ENCODE data around the gene HSDL2. TPM values are rescaled to one million over a fixed set of nuclear protein-coding genes. Genes with fewer than 3 reads are reported as not detected.
"Not testable (repeated sequence)": the region's sequence is repeated elsewhere in the genome, so short reads cannot be mapped to it uniquely, and the experiment has no call there.

Gene HSDL2
- total RNA-seq, 1 donor from 2014 or later = 20.2 TPM

DNA sequence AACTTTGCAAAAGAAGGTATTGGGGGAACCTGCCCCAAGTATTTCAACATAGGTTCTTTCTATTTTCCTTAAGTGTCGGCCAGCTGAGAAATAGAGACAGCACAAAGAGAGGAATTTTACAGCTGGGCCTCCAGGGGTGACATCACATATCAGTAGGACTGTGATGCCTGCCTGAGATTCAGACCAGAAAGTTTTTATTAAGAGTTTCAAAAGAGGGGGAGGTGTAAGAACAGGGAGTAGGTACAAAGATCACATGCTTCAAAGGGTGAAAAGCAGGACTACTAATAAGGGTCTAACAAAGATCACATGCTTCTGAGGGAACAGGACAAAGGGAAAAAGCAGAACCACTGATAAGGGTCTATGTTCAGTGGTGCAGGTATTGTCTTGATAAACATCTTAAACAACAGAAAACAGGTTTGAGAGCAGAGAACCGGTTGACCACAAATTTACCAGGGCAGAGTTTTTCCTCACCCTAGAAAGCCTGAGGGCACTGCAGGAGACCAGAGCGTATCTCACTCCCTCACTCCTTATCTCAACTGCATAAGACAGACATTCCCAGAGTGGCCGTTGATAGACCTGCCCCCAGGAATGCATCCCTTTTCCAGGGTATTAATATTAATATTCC lies 12.1 kb downstream of the HSDL2 start:
- intact Hi-C loops (cut with micrococcal nuclease) = not testable (repeated sequence)

DNA sequence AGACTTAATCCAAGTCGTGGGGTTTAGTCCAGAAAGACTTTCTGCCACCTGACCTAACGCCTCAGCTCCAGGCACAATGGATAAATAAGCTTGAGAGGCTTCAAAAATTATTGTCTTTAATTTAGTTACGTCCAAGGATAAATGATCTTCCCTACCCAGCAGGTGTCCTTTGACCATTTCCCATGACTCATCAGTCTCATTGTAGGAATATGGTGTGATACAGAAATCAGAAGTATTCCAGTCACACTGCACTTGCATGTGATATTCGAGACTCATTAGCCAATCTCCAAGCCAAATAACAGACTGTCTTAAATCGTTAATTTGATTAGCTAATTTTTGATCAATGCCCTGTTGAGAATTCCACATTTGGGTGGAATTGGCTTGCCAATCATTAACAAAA lies 13.2 kb downstream of the HSDL2 start:
- intact Hi-C loops (cut with micrococcal nuclease) = not testable (repeated sequence)

DNA sequence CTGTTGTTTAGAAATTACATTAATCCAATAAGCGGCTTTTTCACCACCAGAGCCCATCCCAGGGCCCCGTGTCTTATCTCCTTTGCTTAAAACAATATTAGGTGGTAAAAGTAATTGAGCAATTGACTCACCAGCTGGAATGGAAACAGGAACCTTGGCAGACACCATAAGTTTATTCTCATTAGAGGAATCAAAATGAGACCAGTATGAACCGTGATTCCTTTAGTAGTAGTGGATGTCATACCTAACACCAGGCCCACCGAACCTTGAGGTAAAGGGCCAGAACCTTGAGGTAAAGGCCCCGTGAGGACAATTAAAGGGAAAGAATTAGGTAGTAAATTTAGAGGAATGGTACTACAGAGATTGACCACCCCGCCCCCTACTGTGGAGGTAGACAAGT lies 16.5 kb downstream of the HSDL2 start:
- intact Hi-C loops (cut with micrococcal nuclease) = no loop called here

DNA sequence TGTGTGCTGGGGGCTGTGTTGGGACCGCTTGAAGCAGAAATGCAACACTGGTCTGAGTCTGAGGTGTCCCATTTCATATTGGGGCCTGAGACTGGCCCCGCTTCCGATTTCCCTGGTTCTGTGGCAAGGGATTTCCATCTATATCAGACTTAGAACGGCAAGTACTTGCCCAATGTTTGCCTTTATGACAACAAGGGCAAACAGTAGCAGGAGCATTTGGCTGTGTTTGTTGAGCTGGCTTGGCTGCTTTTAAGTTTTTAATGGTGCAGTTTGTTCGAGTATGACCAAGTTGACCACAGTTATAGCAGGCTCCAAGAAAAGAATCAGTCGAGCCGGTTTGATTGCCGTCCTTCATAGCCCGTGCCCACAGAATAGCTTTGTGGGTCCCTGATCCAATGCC lies 17.0 kb downstream of the HSDL2 start:
- intact Hi-C loops (cut with micrococcal nuclease) = no loop called here

DNA sequence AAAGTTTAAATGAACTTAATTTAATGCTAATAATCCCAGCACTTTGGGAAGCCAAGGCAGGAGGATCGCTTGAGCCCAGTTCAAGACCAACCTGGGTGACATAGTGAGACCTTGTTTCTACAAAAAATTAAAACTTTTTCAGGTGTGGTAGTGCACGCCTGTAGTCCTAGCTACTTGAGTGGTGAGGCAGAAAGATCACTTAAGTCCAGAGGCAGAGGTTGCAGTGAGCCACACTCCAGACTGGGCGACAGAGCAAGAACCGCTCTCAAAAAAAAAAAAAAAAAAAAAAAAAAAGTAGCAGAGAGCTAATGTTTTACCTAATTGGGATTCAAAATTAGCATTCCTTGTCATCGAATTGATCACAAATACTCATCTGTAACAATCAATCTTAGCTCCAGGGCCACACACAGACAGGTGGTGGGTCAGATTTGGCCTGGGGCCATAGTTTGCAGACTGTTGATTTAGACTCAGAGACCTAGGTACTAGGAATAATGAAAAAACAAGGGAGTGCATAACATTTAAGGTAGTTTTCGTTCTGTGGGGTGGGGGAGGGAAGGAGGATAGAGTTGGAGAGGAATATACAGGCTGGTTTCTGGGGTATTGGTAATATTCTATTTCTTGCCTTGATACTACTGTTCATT lies 21.4 kb downstream of the HSDL2 start:
- intact Hi-C loops (cut with micrococcal nuclease) = no loop called here

DNA sequence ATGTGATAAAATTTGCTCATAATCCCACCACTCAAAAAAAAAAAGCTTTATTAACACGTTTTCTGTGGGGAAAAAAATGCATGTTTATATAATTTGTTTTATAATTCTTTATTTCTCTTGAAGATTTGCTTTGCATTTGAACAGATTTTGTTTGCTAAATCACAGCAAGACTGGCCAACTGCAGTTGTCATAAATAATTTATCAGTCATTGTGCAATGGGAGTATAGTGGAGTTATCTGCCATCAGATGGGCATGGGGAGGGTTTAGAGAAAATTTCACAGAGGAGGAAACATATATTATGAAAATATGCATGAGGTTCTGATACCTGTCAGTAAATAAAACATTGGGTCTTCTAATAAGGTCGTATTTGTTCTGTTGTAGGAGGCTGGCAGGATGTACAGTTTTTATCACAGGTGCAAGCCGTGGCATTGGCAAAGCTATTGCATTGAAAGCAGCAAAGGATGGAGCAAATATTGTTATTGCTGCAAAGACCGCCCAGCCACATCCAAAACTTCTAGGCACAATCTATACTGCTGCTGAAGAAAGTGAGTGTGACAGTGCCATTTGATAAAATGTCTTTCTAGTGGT lies 23.8 kb downstream of the HSDL2 start:
- intact Hi-C loops (cut with micrococcal nuclease) = no loop called here

DNA sequence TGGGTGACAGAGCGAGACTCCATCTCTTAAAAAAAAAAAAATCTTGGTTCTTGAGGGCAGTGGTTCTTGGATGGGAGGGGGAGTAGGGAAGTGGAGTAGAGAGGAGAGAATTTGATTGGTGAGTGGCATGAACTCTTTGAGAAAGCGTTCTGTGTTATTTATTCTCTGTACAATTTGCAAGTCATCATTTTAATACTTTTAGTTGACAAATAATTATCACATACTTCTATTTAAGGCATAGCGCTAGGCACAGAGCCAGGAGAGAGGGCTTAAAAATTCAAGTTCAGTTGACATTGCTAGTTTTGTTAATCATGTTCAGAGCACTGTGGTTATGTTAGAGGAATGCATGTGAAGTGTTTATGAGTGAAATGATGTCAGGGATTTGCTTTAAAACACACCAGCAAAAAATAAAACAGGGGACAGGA lies 24.6 kb downstream of the HSDL2 start:
- intact Hi-C loops (cut with micrococcal nuclease) = no loop called here

DNA sequence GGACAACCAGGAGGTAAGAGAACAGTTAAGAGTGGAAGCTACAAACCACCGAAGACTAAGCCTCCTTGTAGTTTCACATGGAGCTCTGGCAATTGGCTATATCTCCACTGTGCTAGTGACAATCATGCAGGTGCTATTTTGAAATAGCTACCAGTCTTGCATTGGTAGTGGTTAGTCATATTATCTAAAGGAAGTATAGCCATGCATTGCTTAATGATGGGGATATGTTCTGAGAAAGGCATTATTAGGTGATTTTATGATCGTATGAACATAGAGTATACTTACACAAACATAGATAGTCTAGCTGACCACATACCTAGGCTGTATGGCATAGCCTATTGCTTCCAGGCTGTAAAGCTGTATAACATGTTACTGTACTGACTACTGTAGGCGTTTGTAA lies 28.4 kb downstream of the HSDL2 start:
- intact Hi-C loops (cut with micrococcal nuclease) = no loop called here

DNA sequence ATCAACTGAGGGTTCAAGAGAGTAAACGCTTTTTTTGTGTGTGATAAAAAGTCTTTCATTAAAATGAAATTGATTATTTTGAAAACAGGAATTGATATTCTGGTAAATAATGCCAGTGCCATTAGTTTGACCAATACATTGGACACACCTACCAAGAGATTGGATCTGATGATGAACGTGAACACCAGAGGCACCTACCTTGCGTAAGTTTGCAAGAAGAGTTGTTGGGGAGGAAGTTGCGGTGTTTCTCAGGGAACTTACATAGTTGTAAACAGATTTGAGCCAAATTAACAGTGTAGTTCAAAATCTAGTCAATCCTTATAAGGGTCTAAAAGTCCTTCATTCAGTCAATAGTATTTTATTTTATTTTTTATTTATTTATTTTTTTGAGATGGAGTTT lies 28.9 kb downstream of the HSDL2 start:
- intact Hi-C loops (cut with micrococcal nuclease) = no loop called here

DNA sequence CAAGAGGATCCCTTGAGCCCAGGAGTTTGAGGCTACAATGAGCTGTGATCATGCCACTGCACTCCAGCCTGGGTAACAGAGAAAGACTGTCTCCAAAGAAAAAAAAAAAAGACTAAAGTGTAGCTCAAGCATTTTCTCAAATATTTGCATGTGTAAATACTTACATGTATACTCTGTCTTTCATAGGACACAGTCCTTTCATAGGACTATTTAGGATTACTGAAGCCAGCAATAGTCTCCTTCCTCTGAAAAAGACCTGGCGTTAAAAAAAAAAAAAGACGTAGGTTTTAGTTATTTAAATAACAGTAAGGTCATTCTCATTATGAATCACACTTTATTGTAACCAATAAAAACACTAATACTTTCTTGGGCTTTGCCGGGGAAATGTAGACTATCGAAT lies 29.9 kb downstream of the HSDL2 start:
- intact Hi-C loops (cut with micrococcal nuclease) = no loop called here

DNA sequence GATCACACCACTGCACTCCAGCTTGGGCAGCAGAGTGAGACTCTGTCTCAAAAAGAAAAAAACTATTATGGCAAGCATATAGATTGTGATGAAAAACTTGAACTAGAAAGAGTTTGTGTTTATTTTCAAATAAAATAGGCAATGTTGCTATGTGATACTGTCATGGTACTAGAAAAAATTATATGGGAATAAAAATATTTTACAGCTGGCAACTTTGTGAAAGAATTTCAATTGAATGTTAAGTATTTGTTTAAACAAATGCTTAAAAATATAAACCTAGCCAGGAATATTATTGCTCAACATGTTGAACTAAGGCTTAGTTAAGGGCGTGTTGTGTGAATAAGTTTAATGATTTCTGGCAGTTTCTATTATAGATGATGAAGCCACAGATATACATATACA lies 31.7 kb downstream of the HSDL2 start:
- intact Hi-C loops (cut with micrococcal nuclease) = no loop called here

DNA sequence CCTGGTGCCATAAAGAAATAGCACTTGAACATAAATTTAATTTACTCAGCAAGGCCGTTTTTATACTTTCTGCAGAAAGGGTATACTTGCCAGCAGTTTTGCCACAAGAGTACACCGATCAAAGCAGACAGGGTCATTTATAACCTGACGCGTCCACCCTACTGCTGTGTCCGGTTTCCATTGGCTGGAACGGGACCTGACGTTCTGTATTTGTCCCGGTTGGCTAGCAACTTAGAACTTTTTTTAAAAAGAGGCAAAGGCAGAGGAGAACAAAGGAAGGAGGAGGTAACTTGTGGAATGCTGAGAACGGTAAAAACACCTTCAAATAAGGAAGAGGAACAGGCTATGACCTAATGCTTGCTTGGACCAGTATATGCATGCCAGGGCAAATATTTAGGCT lies 33.8 kb downstream of the HSDL2 start:
- intact Hi-C loops (cut with micrococcal nuclease) = not testable (repeated sequence)

DNA sequence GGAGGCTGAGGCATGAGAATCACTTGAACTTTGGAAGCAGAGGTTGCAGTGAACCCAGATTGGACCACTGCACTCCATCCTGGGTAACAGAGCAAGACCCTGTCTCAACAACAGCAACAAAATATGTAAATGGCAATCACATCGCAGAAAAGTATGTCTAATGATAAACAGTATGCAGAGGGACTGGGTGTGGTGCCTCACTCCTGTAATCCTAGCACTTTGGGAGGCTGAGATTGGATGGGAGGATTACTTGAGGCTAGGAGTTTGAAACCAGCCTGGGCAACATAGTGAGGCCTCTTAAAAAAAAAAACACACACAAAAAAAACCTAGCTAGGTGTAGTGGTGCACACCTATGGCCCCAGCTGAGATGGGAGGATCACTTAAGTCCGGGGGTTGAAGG lies 40.3 kb downstream of the HSDL2 start:
- intact Hi-C loops (cut with micrococcal nuclease) = no loop called here

DNA sequence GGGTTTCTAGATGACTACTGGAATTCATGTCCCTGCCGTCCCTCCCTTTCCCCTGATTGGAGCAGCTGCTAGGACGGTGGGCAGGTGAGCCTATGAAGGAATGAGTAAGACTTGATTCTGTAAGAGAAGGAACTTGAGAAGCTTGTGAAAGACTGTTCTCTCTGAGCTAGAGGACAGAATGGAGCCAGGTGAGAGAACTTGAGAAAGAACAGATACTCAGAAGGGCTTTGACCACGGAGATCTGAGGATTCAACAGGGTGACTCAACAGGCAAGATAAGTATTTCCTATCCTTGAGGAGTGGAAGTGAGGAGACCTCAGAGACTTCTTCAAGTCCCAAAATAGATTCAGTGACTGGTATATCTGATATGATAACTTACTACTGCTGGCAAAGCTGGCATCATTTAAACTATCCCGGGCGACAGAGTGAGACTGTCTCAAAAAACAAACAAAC lies 41.9 kb downstream of the HSDL2 start:
- intact Hi-C loops (cut with micrococcal nuclease) = no loop called here

DNA sequence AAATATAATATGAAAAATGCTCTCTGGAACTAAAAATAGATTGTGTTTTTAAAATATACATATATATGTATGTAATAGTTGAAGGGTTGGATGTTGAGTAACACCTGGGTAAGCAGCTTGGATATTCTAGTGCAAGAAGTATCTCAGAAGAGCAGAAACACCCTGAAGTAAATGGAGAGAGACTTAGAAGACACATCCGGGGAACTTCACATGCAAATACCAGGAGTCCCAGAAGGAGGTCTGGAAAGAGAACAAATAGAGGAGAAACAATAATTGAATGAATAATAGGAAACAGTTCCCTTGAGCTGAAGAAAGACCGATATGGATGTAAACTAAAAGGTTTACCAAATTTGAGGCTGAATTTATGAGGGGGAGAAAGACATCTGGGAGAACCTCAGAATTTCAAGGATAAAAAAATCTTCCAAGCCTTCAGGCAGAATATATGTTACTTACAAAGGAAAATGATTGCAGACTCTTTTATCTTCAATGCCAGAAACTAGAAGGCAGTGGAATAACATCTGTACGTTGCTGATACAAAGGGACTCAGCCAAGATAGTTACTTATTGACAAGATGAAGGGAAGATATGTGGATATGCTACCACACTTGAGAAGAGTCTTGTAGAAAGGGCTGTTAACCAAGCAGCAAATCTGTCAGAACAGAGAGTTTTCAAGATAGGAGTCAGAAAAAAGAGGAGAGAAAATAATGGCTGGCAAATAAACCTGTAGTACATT lies 42.7 kb downstream of the HSDL2 start:
- intact Hi-C loops (cut with micrococcal nuclease) = no loop called here

DNA sequence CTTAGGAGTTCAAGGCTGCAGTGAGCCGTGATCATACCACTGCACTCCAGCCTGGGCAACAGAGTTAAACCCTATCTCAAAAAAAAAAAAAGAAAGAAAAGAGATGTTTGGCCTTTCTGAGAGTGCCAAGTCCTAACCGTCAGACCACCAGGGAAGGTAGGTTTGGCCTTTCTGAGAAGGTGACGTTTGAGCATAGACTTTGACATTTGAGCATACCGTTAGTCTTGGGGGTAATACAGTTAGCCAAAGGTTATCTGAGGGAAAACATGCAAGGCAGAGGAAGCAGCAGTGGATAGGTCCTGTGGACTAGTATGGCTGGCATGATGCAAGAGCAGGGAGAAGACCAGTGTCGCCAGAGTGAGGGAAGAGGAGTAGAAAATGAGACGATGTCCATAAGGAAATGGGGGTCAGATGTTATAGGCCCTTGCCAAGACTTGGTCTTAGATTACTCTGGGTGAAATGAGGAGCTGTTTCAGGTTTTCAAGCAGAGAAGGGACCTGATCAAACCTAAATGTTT lies 50.2 kb downstream of the HSDL2 start:
- intact Hi-C loops (cut with micrococcal nuclease) = no loop called here

DNA sequence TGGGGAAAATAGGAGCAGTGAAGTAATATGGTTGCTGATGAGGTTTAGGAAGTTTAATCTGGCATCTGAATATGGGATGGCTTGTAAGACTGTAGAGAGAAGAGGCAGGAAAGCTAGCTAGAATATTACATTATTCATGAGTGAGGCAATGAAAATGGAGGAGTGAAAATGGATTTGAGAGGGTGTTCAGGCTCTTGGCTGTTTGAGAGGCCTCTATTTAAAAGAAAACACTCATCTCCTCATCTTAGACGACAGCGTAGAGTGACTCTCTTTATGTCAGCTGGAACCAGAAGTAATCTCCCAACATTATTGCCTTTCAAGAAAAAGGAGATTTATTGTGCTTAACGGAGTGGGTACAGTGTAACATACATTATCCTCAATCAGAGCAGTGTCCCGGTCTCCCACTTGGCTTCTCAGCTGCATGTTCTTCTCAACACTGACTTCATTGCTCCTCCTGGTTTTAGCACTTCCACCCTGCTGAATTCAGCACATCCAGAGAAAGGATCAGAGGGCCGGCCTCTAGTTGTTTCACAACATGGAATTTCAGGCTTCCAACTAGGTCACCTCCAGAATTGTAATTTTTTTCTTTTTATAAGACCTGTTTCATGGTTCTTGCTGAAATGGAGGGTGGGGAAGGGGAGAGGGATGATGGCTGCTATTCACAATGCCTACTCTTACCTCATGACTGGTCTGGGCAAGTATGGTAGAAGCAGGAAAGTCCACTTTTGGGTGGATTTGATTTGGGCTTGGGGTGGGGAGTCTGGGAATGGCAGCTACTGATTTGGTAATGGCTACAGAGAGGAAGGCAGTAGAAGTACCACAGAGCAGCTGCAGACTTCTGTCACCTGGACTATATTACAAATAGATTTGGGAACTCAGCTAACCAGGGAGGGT lies 53.8 kb downstream of the HSDL2 start:
- intact Hi-C loops (cut with micrococcal nuclease) = no loop called here

DNA sequence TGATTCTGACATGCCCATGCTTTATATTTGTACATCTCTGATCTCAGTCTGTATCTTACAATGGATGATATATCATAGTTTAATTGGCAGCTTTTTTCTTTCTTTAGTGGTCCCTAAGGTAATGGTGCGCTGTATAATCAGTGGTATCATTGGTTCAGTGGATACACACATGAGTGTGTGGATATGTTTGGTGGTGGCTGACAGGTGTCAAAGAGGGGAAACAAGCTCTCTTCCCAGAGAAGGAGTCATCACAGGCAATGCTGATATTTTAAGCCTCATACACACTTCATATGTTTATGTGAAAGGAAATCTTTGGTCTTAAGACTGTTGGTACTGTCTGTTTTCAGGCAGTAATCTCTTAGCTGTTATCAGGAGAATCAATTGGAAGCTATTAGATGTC lies 54.6 kb downstream of the HSDL2 start:
- intact Hi-C loops (cut with micrococcal nuclease) = no loop called here

DNA sequence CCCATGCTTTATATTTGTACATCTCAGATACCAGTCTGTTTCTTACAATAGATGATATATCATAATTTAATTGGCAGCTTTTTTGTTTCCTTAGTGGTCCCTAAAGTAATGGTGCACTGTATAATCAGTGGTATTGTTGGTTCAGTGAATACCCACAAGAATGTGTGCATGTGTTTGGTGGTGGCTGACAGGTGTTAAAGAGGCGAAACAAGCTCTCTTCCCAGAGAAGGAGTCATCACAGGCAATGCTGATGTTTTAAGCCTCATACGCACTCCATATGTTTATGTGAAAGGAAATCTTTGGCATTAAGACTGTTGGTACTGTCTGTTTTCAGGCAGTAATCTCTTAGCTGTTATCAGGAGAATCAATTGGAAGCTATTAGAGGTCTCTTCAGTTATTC lies 57.5 kb downstream of the HSDL2 start:
- intact Hi-C loops (cut with micrococcal nuclease) = no loop called here

DNA sequence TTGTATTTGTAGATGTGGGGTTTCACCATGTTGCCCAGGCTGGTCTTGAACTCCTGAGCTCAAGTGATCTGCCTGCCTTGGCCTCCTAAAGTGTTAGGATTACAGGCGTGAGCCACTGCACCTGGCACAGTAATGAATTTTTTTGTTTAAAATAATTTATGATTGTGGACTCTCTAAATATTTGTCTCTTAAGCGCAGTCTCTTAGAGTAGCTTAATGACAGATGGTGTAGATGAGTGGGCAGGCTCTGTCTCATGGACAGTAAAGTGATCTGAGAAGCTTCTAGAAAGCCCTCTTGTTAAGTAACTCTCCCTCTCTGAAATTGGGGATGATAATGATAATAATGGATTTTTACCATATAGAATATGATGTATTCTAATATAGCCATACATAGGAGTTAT lies 59.3 kb downstream of the HSDL2 start:
- intact Hi-C loops (cut with micrococcal nuclease) = no loop called here

DNA sequence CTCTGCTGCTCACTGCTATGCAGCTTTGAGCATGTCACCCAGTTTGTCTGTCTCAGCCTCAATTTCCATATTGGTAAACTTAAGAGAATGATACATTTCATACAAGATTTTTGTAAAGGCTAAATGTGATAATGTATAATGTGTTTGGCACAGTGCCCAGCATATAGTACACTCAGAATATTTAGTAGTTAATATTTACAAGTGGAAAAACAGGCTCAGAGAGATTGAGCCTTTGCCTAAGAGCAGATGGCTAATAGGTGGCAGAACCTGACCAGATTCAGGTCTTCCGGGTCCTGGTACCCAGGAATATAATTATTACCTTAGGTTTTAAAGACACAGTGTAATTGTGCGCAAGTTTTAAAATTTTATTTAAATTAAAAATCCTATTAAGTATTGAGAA lies 59.9 kb downstream of the HSDL2 start:
- intact Hi-C loops (cut with micrococcal nuclease) = loop anchor here (5.0 kb wide), 1 partner anchor 47 kb away; the partner anchor contains the start of gene KIAA1958

Data from T-helper 2 cell treated with Interferon-gamma antibody and Interleukin-4, amounts not matched to agents 100 ng/mL and 5 ng/mL, for 36 hours (primary cell).